Bronchial smooth muscle cell (primary cell): ENCODE measurements around the gene FOS. TPM values are rescaled to one million over a fixed set of nuclear protein-coding genes. Genes with fewer than 3 reads are reported as not detected.

Experiments used
- total RNA-seq: library from RNA; depleted of rRNA; stranded (reverse); fragments of >200 nt; gene quantifications from 2 replicates; pipeline ENCODE4 v1.2.1, GENCODE V29; 2014

FOS gene
- 2.5 and 30.0 TPM in 2 replicates for total RNA-seq

DNA sequence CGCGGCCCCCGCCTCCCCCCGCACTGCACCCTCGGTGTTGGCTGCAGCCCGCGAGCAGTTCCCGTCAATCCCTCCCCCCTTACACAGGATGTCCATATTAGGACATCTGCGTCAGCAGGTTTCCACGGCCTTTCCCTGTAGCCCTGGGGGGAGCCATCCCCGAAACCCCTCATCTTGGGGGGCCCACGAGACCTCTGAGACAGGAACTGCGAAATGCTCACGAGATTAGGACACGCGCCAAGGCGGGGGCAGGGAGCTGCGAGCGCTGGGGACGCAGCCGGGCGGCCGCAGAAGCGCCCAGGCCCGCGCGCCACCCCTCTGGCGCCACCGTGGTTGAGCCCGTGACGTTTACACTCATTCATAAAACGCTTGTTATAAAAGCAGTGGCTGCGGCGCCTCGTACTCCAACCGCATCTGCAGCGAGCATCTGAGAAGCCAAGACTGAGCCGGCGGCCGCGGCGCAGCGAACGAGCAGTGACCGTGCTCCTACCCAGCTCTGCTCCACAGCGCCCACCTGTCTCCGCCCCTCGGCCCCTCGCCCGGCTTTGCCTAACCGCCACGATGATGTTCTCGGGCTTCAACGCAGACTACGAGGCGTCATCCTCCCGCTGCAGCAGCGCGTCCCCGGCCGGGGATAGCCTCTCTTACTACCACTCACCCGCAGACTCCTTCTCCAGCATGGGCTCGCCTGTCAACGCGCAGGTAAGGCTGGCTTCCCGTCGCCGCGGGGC, at the start of gene FOS:
Gene FOS, plus strand, starts transcription at position 407 of the 731 bp plus-strand sequence. Its CDS starts 155 bp downstream, at position 562.

Other genes starting within 250 kb of the FOS start
- gene MLH3, start 227.4 kb upstream of the FOS start, total RNA-seq = 19.9 and 29.0 TPM in 2 replicates
- 22.4 and 23.5 TPM in 2 replicates for gene ACYP1, start 214.8 kb upstream of the FOS start, total RNA-seq
- gene ZC2HC1C, start 209.2 kb upstream of the FOS start, total RNA-seq = 1.4 and 1.5 TPM in 2 replicates
- 70.9 and 84.9 TPM in 2 replicates for gene NEK9, start 151.8 kb upstream of the FOS start, total RNA-seq
- 164 and 166 TPM in 2 replicates for gene TMED10, start 102.2 kb upstream of the FOS start, total RNA-seq
- 29.8 and 52.7 TPM in 2 replicates for gene JDP2, start 149.2 kb downstream of the FOS start, total RNA-seq
- not detected in 2 replicates for gene BATF, start 243.6 kb downstream of the FOS start, total RNA-seq